Measurements from ENCODE around the gene TATDN3.

The TATDN3 gene

GRCh38 chr1:212852105-212852688, 60.5 kb downstream of the TATDN3 start:
- no peak for TF ChIP-seq CTCF (IDR thresholded peaks at IDR 0.05; ENCODE audit: low read length, missing control alignments)
- no peak for DNase-seq (ENCODE audit: low read depth)
- no peak overlapping the region for H3K4me3 ChIP-seq (replicated peaks; ENCODE audit: low read depth, low read length)

- no peak overlapping the region for H3K4me3 ChIP-seq (replicated peaks; ENCODE audit: low read depth, low read length)
- DNase-seq (ENCODE audit: low read depth), result no peak
- TF ChIP-seq CTCF (IDR thresholded peaks at IDR 0.05; ENCODE audit: low read length, missing control alignments), result no peak
These were observed 62.0 kb downstream of the TATDN3 start for GRCh38 chr1:212853658-212854057.

GRCh38 chr1:212856755-212857154, 65.1 kb downstream of the TATDN3 start:
- no peak overlapping the region for H3K4me3 ChIP-seq (replicated peaks; ENCODE audit: low read depth, low read length)
- no peak for TF ChIP-seq CTCF (IDR thresholded peaks at IDR 0.05; ENCODE audit: low read length, missing control alignments)

GRCh38 chr1:212857992-212858460, 66.3 kb downstream of the TATDN3 start, which contains the start of gene FLVCR1:
Gene FLVCR1, plus strand, starts transcription at chr1:212858275. Its CDS starts 178 bp downstream, at chr1:212858453.
- H3K4me3 ChIP-seq (replicated peaks; ENCODE audit: low read depth, low read length), result peak within 1 kb of the TSS; percentile 79
- DNase-seq (ENCODE audit: low read depth), result peak; percentile 96
- no peak for TF ChIP-seq CTCF (IDR thresholded peaks at IDR 0.05; ENCODE audit: low read length, missing control alignments)

More at GRCh38 chr1:212856755-212857154, 65.1 kb downstream of the TATDN3 start:
- DNase-seq (ENCODE audit: low read depth), result no peak

GRCh38 chr1:212858461-212859265, 67.0 kb downstream of the TATDN3 start:
- H3K4me3 ChIP-seq (replicated peaks; ENCODE audit: low read depth, low read length), result peak overlapping the region; percentile 79
- TF ChIP-seq CTCF (IDR thresholded peaks at IDR 0.05; ENCODE audit: low read length, missing control alignments), result no peak
- DNase-seq (ENCODE audit: low read depth), result peak; percentile 36

- no peak for TF ChIP-seq CTCF (IDR thresholded peaks at IDR 0.05; ENCODE audit: low read length, missing control alignments)
- DNase-seq (ENCODE audit: low read depth), result peak; percentile 7
- no peak overlapping the region for H3K4me3 ChIP-seq (replicated peaks; ENCODE audit: low read depth, low read length)
These were observed 69.3 kb downstream of the TATDN3 start for GRCh38 chr1:212860713-212861581.
